Measurements from ENCODE around the gene ALDH1B1. TPM values are rescaled to one million over a fixed set of nuclear protein-coding genes. Genes with fewer than 3 reads are reported as not detected.

The ALDH1B1 gene
- total RNA-seq, 2 experiments from 2014 or later, result 8.9 to 10.1 TPM

DNA sequence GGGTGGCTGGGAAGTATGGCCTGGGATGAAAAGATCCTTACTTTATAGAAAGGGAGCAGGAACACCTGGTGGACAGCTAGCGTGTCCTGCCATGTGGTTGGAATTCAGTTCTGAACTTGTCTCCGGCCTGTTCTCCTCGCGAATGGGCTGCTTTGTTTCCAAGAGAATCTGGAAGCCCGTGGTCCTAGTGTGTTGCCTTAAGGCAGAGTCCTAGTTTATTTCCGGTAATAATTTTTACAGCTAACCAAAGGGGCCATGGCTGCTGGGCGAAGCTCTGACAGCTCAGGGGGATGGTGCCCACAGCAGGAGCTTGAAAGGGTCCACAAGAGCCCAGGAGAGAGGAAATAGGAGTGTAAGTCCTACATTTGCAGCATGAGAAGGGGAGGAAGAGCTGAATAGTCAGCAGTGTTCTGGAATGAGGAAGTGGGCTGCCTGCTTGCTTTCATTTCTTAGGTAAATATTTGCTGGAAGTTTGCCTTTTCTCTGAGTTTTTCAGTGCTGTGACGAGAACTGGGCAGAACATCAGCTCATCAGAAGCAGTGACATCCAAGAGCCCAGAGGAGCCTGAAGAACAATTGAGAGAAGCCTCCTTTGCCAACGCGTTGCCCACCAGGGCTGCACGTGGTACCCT is 44.8 kb downstream of the ALDH1B1 start:
- H3K4me3 Mint-ChIP-seq, result no peak overlapping the region
- no peak overlapping the region for H3K27ac Mint-ChIP-seq
- POLR2A ChIA-PET, result no interaction called here
- no peak for ATAC-seq (ENCODE audit: low read depth)
- H3K27me3 Mint-ChIP-seq, result no peaks in the 10 kb centered on the region
- DNase-seq, result no peak
- no peaks in the 10 kb centered on the region for H3K4me1 Mint-ChIP-seq
- no peaks in the 10 kb centered on the region for H3K36me3 Mint-ChIP-seq
- H3K9me3 Mint-ChIP-seq, result no peaks in the 10 kb centered on the region

- no peaks in the 10 kb centered on the region for H3K36me3 Mint-ChIP-seq
- DNase-seq (no peak), ATAC-seq (ENCODE audit: low read depth) (no peak)
- H3K27me3 Mint-ChIP-seq, result no peaks in the 10 kb centered on the region
- H3K27ac Mint-ChIP-seq, result no peak overlapping the region
- POLR2A ChIA-PET, result no interaction called here
- no peak overlapping the region for H3K4me3 Mint-ChIP-seq
- H3K9me3 Mint-ChIP-seq, result no peaks in the 10 kb centered on the region
- H3K4me1 Mint-ChIP-seq, result no peaks in the 10 kb centered on the region
Measured at GRCh38 chr9:38439291-38439915, 46.9 kb downstream of the ALDH1B1 start.

DNA sequence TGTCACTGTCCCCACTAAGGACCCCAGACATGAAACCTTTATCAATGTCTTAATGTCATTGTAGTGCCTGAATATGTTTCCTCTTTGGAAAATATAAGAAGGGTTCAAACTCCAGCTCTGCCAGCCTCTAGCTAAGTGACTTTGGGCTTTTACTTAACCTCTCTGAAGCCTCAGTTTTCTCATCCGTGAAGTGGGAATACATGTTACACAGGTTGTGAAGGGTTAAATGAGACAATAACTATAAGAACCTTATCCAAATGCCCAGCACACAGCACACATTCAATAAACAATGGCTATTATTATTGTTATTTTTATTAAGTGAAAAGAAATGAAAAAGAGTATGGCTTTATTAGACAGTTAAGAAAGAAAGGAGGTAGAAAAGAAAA is 47.4 kb downstream of the ALDH1B1 start:
- no peaks in the 10 kb centered on the region for H3K27me3 Mint-ChIP-seq
- ATAC-seq (ENCODE audit: low read depth), result no peak
- no peak for DNase-seq
- no peaks in the 10 kb centered on the region for H3K36me3 Mint-ChIP-seq
- no peaks in the 10 kb centered on the region for H3K4me1 Mint-ChIP-seq
- no peaks in the 10 kb centered on the region for H3K9me3 Mint-ChIP-seq
- H3K27ac Mint-ChIP-seq, result no peak overlapping the region
- POLR2A ChIA-PET, result no interaction called here
- no peak overlapping the region for H3K4me3 Mint-ChIP-seq

DNA sequence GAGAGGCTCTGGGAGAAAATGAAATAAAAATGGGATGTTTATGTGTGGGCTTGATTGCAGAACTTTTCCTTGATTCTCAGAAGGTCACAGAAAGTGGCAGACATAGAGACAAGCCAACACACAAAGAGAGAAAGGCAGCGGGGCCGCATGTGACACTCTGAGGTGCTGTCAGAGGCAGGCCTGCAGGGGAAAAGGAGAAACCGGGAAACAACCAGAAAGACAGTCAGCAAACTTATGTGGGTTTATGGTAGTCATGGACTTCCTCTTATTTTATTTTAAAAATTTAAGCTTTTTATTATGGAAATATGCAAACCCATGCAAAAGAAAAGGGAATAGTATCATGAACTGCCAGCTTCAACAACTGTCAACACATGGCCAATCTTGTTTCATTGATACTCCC is 48.0 kb downstream of the ALDH1B1 start:
- Mint-ChIP-seq H3K36me3 (no peaks in the 10 kb centered on the region), H3K9me3 (no peaks in the 10 kb centered on the region), H3K4me3 (no peak overlapping the region), H3K4me1 (no peaks in the 10 kb centered on the region), H3K27me3 (peaks cover 1% of the 10 kb centered on the region), H3K27ac (no peak overlapping the region)
- ATAC-seq (ENCODE audit: low read depth) (no peak), DNase-seq (no peak)
- POLR2A ChIA-PET, result no interaction called here

DNA sequence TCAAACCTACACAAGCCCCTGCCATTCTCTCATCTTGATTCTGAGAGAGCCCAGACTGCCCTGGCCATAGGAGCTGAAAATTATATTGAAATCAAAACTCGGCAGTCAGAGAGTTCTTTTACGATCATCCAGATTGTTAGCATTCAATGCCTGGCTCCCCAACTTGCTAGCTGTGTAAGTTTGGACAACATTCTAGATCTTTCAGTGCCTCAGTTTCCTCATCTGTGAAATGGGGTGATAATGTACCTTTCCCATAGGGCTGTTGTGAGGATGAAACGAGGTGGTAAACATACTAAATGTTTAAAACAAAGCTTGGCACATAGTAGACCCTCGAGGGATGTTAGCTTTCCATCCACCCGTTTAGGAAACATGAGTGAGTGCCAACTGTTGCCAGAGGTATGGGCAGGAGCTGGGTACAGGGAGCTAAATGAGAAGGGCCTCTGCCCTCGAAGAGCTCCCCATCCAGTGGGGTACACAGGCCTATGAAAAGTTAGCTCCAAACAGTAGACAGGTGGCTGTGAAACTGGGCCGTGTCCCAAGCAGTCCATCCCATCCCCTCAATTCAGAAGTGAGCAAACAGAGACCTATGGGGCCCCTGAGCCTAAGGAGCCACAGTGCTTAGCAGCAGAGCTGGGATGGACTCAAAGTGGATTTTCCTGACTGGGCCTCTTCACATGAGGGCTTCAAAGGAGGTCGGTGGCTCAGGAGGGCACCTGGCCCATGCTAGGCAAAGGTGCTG is 49.0 kb downstream of the ALDH1B1 start:
- POLR2A ChIA-PET, result no interaction called here
- no peaks in the 10 kb centered on the region for H3K4me1 Mint-ChIP-seq
- no peaks in the 10 kb centered on the region for H3K9me3 Mint-ChIP-seq
- DNase-seq (no peak), ATAC-seq (ENCODE audit: low read depth) (no peak)
- no peak overlapping the region for H3K27ac Mint-ChIP-seq
- no peaks in the 10 kb centered on the region for H3K36me3 Mint-ChIP-seq
- H3K4me3 Mint-ChIP-seq, result no peak overlapping the region
- peaks cover 6% of the 10 kb centered on the region for H3K27me3 Mint-ChIP-seq

DNA sequence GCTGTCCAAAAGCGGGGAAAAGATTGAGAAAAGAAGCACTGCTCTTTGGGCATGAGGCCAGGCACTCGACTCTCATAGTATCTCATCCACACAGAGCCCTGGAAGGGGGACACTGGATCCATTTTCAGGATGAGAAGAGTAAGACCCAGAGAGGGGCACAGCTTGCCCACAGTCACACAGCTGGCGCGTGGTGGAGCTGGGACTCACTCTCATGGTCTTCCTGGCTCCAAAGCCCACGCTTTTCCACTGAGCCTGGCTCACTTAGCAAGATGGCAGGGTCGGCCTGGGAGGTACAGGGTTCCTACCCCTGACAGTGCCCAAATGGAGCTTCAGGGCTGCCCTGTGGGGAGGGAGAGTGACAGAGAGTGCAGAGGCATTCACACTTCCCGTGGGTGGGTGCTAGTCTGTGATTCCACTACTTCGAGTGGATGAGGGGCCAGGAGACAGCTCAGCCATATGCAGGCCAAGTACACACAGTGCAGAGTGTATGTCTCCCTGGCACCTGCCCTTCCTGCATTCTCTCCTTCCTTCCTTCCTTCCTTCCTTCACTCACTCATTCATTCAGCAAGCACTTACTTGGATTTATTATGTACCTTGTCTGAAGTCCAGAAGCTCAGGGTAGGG is 50.1 kb downstream of the ALDH1B1 start:
- H3K4me3 Mint-ChIP-seq, result no peak overlapping the region
- POLR2A ChIA-PET, result no interaction called here
- H3K4me1 Mint-ChIP-seq, result no peaks in the 10 kb centered on the region
- DNase-seq (no peak), ATAC-seq (ENCODE audit: low read depth) (no peak)
- peaks cover 12% of the 10 kb centered on the region for H3K27me3 Mint-ChIP-seq
- no peak overlapping the region for H3K27ac Mint-ChIP-seq
- H3K36me3 Mint-ChIP-seq, result no peaks in the 10 kb centered on the region
- no peaks in the 10 kb centered on the region for H3K9me3 Mint-ChIP-seq

GRCh38 chr9:38443181-38443580 is 50.7 kb downstream of the ALDH1B1 start:
- Mint-ChIP-seq H3K27me3 (peaks cover 17% of the 10 kb centered on the region), H3K4me3 (no peak overlapping the region), H3K36me3 (no peaks in the 10 kb centered on the region), H3K4me1 (no peaks in the 10 kb centered on the region), H3K27ac (no peak overlapping the region), H3K9me3 (no peaks in the 10 kb centered on the region)
- POLR2A ChIA-PET, result no interaction called here
- DNase-seq, result no peak
- no peak for ATAC-seq (ENCODE audit: low read depth)

DNA sequence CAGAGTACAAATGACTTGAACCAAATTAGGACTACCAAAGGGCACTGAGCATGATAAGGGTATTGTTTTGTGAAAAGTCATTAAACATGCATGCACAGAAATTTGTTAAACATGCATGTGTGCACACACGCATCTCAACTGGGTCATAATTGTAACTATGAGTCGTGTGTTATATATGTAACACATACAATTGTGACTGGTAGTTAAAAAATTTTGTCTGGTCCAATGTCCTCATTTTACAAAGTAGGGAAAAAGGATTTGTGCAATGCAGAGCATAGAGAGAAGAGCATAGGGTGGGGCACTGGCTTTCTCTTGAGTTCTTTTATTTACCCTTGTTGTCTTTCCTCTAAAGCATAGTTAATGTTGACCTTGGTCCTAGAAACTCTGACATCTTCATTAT is 51.1 kb downstream of the ALDH1B1 start:
- ATAC-seq (ENCODE audit: low read depth) (no peak), DNase-seq (no peak)
- Mint-ChIP-seq H3K4me1 (no peaks in the 10 kb centered on the region), H3K27me3 (peaks cover 19% of the 10 kb centered on the region), H3K36me3 (no peaks in the 10 kb centered on the region), H3K4me3 (no peak overlapping the region), H3K9me3 (no peaks in the 10 kb centered on the region), H3K27ac (no peak overlapping the region)
- POLR2A ChIA-PET, result no interaction called here

DNA sequence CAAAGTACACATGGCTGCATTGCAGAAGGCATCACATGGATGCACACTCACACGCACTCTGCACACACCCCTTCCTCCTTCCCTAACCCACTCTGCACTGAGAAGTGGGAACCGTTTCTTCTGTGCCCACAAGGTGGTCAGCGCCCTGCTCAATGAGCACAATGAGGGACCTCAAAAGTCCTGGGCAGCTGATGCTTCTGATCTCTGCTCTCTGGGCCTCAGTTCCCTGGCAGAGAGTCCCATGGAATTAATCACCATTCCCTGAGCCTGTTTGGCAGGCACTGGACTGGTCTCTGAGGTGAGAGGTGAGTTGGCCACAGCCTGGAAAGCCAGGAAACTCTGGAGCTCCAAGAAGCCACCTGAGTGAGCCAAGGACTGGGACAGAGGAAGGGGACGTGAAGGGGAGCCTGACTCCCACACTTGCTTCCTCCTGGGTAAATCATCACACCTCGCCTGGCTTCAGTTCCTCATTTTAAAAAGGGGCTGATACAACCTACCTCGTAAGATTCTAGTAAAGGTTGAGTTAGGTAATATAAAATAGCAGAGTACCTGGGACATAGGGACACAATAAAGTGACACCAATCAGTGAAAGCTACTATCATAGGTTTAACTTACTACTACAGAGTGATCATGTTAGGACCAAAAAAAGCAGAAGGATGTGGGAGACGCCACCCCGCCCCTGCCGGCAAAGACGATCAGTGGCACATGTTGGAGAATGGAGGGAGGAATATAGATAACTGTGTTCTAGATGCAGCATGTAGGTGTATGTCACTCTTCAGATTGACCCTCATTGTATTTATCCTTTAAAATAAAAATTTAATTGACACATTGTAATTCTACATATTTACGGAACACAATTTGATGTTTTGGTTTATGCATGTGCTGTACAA is 52.9 kb downstream of the ALDH1B1 start:
- no peak for DNase-seq
- no peak for ATAC-seq (ENCODE audit: low read depth)
- Mint-ChIP-seq H3K4me1 (no peaks in the 10 kb centered on the region), H3K9me3 (no peaks in the 10 kb centered on the region), H3K36me3 (no peaks in the 10 kb centered on the region), H3K27ac (no peak overlapping the region), H3K4me3 (no peak overlapping the region), H3K27me3 (peaks cover 21% of the 10 kb centered on the region)
- POLR2A ChIA-PET, result no interaction called here

GRCh38 chr9:38447703-38448102 is 55.2 kb downstream of the ALDH1B1 start:
- no peaks in the 10 kb centered on the region for H3K4me1 Mint-ChIP-seq
- DNase-seq (no peak), ATAC-seq (ENCODE audit: low read depth) (no peak)
- peaks cover 7% of the 10 kb centered on the region for H3K9me3 Mint-ChIP-seq
- POLR2A ChIA-PET, result no interaction called here
- no peak overlapping the region for H3K27ac Mint-ChIP-seq
- H3K36me3 Mint-ChIP-seq, result no peaks in the 10 kb centered on the region
- H3K4me3 Mint-ChIP-seq, result no peak overlapping the region
- peaks cover 26% of the 10 kb centered on the region for H3K27me3 Mint-ChIP-seq

Other genes with a start within 250 kb of the ALDH1B1 start
- not detected for gene IGFBPL1, start 31.8 kb downstream of the ALDH1B1 start, total RNA-seq
- 1 to 10 TPM; 1.2 to 2.9 TPM for gene ANKRD18A, start 227.9 kb downstream of the ALDH1B1 start, total RNA-seq

Measured in activated naive CD8-positive, alpha-beta T cell treated with anti-CD3 and anti-CD28 coated beads, Interleukin-2, amount 10 ng/mL, durations not matched to agents 7 days and 5 days (primary cell).